Small intestine (tissue), 7 donors: ENCODE data around the gene PRKCB. TPM values are rescaled to one million over a fixed set of nuclear protein-coding genes. Genes with fewer than 3 reads are reported as not detected.

Source experiments
- DNase-seq, 2 donors: peaks; one replicate each; pipeline versions ENCODE4 v3.0.0 to v3.0.0-alpha.2; 2013
- FAIRE-seq: peaks from 2 replicates; lab custom pipeline; 2012; peaks lifted over from hg19 to GRCh38; lab: Jason Lieb, UNC
- H3K27ac ChIP-seq, 3 donors: one replicate each; pipeline ENCODE4 v1.5.1; 2013; ENCODE audit warnings: low read length in 2 of 3, mild to moderate bottlenecking in 2 of 3, control low read depth in 1 of 3, inconsistent platforms in 1 of 3, low read depth in 1 of 3, moderate library complexity in 1 of 3
- H3K27me3 ChIP-seq, 3 donors: one replicate each; pipeline ENCODE4 v1.6.1; 2013; ENCODE audit warnings: low read length in 3 of 3, inconsistent platforms in 1 of 3; ENCODE audit not compliant: control insufficient read depth in 3 of 3, insufficient read depth in 3 of 3
- H3K36me3 ChIP-seq, 3 donors: one replicate each; pipeline ENCODE4 v1.6.1; 2013; ENCODE audit warnings: low read length in 3 of 3, inconsistent platforms in 1 of 3, low read depth in 1 of 3, mild to moderate bottlenecking in 1 of 3, moderate library complexity in 1 of 3; ENCODE audit not compliant: control insufficient read depth in 3 of 3, insufficient read depth in 2 of 3
- H3K4me1 ChIP-seq, 3 donors: one replicate each; pipeline ENCODE4 v1.6.1; 2013; ENCODE audit warnings: low read length in 2 of 3, inconsistent platforms in 1 of 3, low read depth in 1 of 3, mild to moderate bottlenecking in 1 of 3, moderate library complexity in 1 of 3; ENCODE audit not compliant: control insufficient read depth in 3 of 3, insufficient read depth in 2 of 3
- H3K4me3 ChIP-seq, 3 donors: one replicate each; pipeline ENCODE4 v1.5.1; 2013; ENCODE audit warnings: low read length in 3 of 3, control low read depth in 1 of 3, inconsistent platforms in 1 of 3, low read depth in 1 of 3, mild to moderate bottlenecking in 1 of 3, moderate library complexity in 1 of 3
- H3K9me3 ChIP-seq, 2 donors: one replicate each; pipeline ENCODE4 v1.6.1; 2013; ENCODE audit warnings: low read depth in 1 of 2, low read length in 1 of 2; ENCODE audit not compliant: control insufficient read depth in 2 of 2, insufficient read depth in 1 of 2
- WGBS, 3 donors: extraction: QIAGEN DNeasy Blood & Tissue Kit; methylation state at CpG; one replicate each; pipeline ENCODE4 v1.1.7; 2013; 5-methylcytosine and 5-hydroxymethylcytosine counted together
- polyA plus RNA-seq, 4 donors: library from polyadenylated mRNA; stranded (reverse) in 3 of 4; unstranded in 1 of 4; fragments of 200-250 nt in 3 of 4; fragments of 120-200 nt in 1 of 4; gene quantifications; one replicate each; pipeline versions ENCODE4 v1.2.1 to v1.2.3, GENCODE V29; 2013
- donor health status: healthy with polysubstance abuse.
- donor health status: control.
- donor health status: control.
- donor health status: Bipolar disorder and iron deficiency.
- donor health status: healthy.

Gene PRKCB
- polyA plus RNA-seq, 4 donors: 2.3 to 5.1 (median 2.8) TPM

- Histone ChIP-seq H3K27ac (no peak overlapping the region), H3K4me1 (no peaks in the 10 kb centered on the region), H3K36me3 (no peaks in the 10 kb centered on the region), H3K9me3 (no peaks in the 10 kb centered on the region), H3K27me3 (no peaks in the 10 kb centered on the region), H3K4me3 (no peak overlapping the region)
- no peak for FAIRE-seq
- 86 to 96% (median 90%) methylated on average over 2 of the region's 2 CpGs for WGBS, 3 donors
- no peak for DNase-seq
Measured at GRCh38 chr16:24044467-24044866, 208.7 kb downstream of the PRKCB start.

DNA sequence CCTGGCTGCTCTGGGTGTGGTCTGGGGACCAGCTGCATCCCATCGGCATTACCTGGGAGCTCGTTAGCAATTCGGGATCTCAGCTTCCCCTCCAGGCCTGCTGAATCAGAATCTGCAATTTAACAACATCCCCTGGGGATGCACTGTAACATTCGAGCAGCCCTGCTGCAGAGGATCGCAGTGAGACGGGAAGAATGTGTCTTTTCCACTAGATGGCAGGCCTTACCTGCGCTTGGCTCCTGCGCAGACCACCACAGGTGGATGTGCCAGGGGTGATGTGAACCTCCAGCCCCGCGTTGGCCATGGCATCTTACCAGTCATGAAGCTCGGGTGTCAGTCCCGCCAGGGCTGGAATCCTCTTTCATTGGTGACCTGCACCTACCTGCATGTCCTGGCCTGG is 209.9 kb downstream of the PRKCB start:
- FAIRE-seq: no peak

GRCh38 chr16:24046442-24046841 is 210.7 kb downstream of the PRKCB start:
- H3K36me3 ChIP-seq: no peaks in the 10 kb centered on the region
- no peaks in the 10 kb centered on the region for H3K9me3 ChIP-seq
- no peaks in the 10 kb centered on the region for H3K4me1 ChIP-seq
- no peaks in the 10 kb centered on the region for H3K27me3 ChIP-seq
- DNase-seq (no peak), FAIRE-seq (no peak)
- no peak overlapping the region for H3K4me3 ChIP-seq
- 54 to 78% (median 75%) methylated on average over 4 of the region's 4 CpGs for WGBS, 3 donors
- H3K27ac ChIP-seq: no peak overlapping the region

More for the DNA sequence above, 209.9 kb downstream of the PRKCB start:
- Histone ChIP-seq H3K27ac (no peak overlapping the region), H3K4me3 (no peak overlapping the region), H3K27me3 (no peaks in the 10 kb centered on the region), H3K9me3 (no peaks in the 10 kb centered on the region), H3K36me3 (no peaks in the 10 kb centered on the region), H3K4me1 (no peaks in the 10 kb centered on the region)
- 41 to 78% (median 74%) methylated on average over 12 of the region's 12 CpGs for WGBS, 3 donors
- DNase-seq: no peak

DNA sequence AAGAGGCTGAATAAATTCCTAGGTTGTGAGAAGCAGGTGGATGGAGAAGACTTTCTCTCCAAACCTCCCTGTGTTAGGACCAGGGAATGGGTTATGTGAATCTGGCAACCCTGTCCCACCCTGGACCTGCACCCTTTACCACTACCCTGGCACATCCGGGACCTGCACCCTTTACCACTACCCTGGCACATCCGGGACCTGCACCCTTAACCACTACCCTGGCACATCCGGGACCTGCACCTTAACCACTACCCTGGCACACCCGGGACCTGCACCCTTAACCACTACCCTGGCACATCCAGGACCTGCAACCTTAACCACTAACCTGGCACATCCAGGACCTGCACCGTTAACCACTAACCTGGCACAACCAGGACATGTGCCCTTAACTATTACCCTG is 213.3 kb downstream of the PRKCB start:
- H3K36me3 ChIP-seq: no peaks in the 10 kb centered on the region
- no peak for DNase-seq
- H3K4me3 ChIP-seq: no peak overlapping the region
- H3K9me3 ChIP-seq: no peaks in the 10 kb centered on the region
- 93 to 96% (median 93%) methylated on average over 5 of the region's 5 CpGs for WGBS, 3 donors
- FAIRE-seq: no peak
- no peak overlapping the region for H3K27ac ChIP-seq
- no peaks in the 10 kb centered on the region for H3K4me1 ChIP-seq
- H3K27me3 ChIP-seq: no peaks in the 10 kb centered on the region

DNA sequence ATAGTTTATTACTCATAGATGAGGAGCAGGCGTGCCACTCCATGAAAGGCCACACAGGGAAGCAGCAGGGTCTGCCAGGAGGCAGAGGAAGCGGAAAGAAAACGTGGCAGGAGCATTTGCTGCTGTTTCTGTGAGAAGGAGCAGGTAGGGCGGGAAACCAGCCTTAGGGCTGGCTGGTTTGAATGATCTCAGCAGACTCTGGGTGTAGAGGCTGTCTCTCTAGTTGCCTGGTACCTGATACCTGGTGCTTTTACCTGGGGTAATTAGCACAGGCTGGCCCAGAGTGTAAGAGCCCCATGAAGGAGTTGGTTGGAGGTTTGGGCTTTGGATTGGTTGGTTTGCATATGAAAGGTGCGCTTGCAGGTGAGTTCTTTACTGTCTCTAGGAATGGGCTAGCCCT is 215.3 kb downstream of the PRKCB start:
- DNase-seq: no peak
- no peak for FAIRE-seq
- no peaks in the 10 kb centered on the region for H3K4me1 ChIP-seq
- H3K36me3 ChIP-seq: no peaks in the 10 kb centered on the region
- 60 to 82% (median 76%) methylated on average over 5 of the region's 5 CpGs for WGBS, 3 donors
- no peak overlapping the region for H3K4me3 ChIP-seq
- no peak overlapping the region for H3K27ac ChIP-seq
- H3K27me3 ChIP-seq: peaks cover 0 to 7% (median 0%) of the 10 kb centered on the region in 3 donors
- H3K9me3 ChIP-seq: no peaks in the 10 kb centered on the region

DNA sequence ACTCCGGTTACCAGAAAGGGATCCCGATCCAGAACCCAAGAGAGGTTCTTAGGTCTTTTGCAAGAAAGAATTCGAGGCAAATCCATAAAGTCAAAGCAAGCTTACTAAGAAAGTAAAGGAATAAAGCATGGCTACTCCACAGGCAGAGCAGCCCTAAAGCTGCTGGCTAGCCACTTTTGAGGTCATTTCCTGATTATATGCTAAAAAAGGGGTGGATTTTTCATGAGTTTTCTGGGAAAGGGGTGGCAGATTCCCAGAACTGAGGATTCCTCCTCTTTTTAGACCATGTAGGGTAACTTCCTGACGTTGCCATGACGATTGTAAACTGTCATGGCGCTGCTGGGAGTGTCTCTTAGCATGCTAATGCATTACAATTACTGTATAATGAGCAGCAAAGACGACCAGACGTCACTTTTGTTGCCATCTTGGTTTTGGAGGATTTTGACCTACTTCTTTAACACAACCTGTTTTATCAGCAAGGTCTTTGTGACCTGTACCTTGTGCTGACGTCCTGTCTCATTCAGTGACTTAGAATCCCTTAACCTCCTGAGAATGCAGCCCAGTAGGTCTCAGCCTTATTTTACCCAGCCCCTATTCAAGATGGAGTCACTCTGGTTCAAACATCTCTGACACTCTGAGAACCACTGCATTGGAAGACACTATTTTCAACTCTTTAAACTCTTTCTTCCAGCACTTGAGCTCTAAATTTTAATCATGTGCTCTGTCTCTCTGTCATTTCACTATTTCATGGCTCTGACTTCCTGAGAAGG is 216.7 kb downstream of the PRKCB start:
- FAIRE-seq (no peak), DNase-seq (no peak)
- H3K36me3 ChIP-seq: no peaks in the 10 kb centered on the region
- 71 to 78% (median 74%) methylated on average over 9 of the region's 9 CpGs for WGBS, 3 donors
- no peak overlapping the region for H3K27ac ChIP-seq
- no peaks in the 10 kb centered on the region for H3K4me1 ChIP-seq
- peaks cover 0 to 7% (median 0%) of the 10 kb centered on the region in 3 donors for H3K27me3 ChIP-seq
- H3K9me3 ChIP-seq: no peaks in the 10 kb centered on the region
- H3K4me3 ChIP-seq: no peak overlapping the region

DNA sequence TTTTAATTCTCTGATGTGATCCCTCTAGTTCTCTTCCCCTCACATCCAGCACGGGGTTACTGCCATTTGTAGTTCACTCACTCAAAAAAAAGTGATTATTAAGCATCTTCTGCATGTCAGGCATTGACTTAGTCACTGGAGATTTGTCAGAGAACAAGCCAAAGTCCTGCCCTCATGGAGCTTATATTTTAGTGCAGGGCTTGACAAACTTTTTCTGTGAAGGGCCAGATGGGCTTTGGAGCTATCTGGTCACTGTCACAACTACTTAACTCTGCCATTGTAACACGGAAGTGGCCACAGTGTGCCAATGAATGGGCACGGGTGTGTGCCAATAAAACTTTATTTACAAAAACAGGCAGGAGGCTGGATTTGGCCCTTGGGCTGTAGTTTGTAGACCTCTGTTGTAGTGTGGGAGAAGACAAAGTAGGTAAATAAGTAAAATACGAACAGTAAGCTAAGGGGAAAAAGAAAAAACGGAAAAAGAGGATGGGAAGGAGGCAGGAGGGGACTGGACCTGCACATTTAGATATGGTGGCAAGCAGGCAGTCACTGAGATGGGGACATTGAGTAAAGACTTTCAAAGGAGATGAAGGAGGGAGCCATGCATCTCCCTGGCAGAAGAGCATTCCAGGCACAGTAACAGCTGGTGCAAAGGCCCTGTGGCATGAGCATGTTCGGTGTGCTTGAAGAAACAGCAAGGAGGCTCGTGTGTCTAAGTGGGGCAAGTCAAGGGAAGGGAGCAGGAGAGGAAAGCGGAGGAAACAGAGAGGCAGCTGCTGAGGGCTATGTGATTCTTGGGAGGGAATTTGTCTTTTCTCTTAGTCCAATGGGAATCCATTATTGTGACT is 217.5 kb downstream of the PRKCB start:
- no peak for FAIRE-seq
- Histone ChIP-seq H3K27ac (no peak overlapping the region), H3K4me3 (no peak overlapping the region), H3K27me3 (peaks cover 0 to 7% (median 0%) of the 10 kb centered on the region in 3 donors), H3K4me1 (no peaks in the 10 kb centered on the region), H3K36me3 (no peaks in the 10 kb centered on the region), H3K9me3 (no peaks in the 10 kb centered on the region)
- DNase-seq: no peak
- 84 to 89% (median 88%) methylated on average over 8 of the region's 8 CpGs for WGBS, 3 donors

DNA sequence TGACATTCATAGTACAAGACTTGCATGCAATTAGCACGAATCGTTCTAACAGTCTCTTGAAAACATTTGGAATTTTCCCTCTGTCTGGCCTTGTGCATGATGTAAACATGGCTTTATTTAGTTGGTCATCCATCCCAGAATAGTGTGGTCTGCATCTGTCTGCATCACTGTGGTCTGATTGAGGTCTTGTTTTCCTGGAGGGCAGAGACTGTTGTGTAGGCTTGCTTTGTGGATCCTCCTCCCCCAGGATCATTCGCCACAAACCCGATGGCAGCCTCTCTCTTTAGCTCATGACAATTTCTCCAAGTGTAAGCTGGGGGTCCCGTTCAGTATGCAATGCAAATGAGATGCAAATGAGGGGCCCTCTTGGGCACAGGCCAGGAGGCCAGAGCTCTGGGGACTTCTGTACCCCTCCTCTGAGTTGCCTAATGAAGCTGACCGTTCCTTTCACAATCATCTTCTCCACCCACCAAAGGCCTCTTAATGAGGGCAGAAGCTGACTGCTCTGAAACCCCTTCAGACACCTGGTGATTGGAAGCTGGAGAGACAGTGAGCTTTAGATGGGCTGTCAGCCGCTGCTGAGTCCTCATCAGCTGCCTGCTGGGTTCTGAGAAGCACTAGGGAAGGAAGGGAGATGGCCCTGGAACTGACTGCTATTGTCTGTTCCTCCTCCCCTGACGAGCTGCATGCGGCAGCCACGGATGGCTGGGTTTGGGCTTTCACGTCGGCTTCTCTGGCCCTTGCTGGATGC is 219.1 kb downstream of the PRKCB start:
- H3K27ac ChIP-seq: no peak overlapping the region
- H3K9me3 ChIP-seq: no peaks in the 10 kb centered on the region
- H3K27me3 ChIP-seq: peaks cover 0 to 7% (median 0%) of the 10 kb centered on the region in 3 donors
- FAIRE-seq: no peak
- no peak for DNase-seq
- H3K4me3 ChIP-seq: no peak overlapping the region
- no peaks in the 10 kb centered on the region for H3K36me3 ChIP-seq
- no peaks in the 10 kb centered on the region for H3K4me1 ChIP-seq
- WGBS, 3 donors: 47 to 80% (median 76%) methylated on average over 12 of the region's 12 CpGs
